ENCODE measurements around the gene SPINK9.

The SPINK9 gene

DNA sequence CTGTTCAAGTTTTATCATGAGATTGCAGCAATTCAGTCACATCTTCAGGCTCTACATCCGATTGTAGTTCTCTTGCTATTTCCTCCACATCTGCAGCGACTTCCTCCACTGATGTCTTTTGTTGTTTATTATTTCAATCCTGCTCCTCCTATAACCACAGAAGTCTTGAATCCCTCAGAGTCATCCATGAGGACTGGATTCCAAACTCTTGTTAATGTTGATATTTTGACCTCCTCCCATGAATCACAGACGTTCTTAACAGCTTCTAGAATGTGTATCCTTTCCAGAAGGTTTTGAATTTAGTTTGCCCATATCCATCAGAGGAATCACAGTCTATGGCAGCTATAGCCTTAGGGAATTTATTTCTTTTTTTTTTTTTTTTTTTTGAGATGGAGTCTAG is 52.0 kb downstream of the SPINK9 start:
- Histone ChIP-seq H3K9ac (no peak overlapping the region), H3K36me3 (ENCODE audit: control insufficient read depth, insufficient read depth, low read length) (no peaks in the 10 kb centered on the region), H3K27me3 (ENCODE audit: control insufficient read depth, insufficient read depth, low read length) (no peaks in the 10 kb centered on the region), H3K79me2 (peaks cover 51% of the 10 kb centered on the region), H3K4me2 (ENCODE audit: low read length) (no peak overlapping the region), H3K9me3 (ENCODE audit: control insufficient read depth, low read length) (no peaks in the 10 kb centered on the region), H3K27ac (no peak overlapping the region), H2AFZ (no peak overlapping the region), H3K4me1 (peaks cover 3% of the 10 kb centered on the region), H3K4me3 (ENCODE audit: low read depth, low read length) (no peak overlapping the region)
- no peak for TF ChIP-seq CTCF (IDR thresholded peaks at IDR 0.05)

- H3K4me1 ChIP-seq, result no peaks in the 10 kb centered on the region
- H3K36me3 ChIP-seq (ENCODE audit: control insufficient read depth, insufficient read depth, low read length), result no peaks in the 10 kb centered on the region
Observed at GRCh38 chr5:148388696-148389095, 53.3 kb downstream of the SPINK9 start.

More at GRCh38 chr5:148388696-148389095, 53.3 kb downstream of the SPINK9 start:
- peaks cover 53% of the 10 kb centered on the region for H3K79me2 ChIP-seq
- H3K9me3 ChIP-seq (ENCODE audit: control insufficient read depth, low read length), result no peaks in the 10 kb centered on the region
- H3K27ac ChIP-seq, result no peak overlapping the region
- H3K27me3 ChIP-seq (ENCODE audit: control insufficient read depth, insufficient read depth, low read length), result no peaks in the 10 kb centered on the region
- TF ChIP-seq CTCF (IDR thresholded peaks at IDR 0.05), result no peak
- H2AFZ ChIP-seq, result no peak overlapping the region
- H3K9ac ChIP-seq, result no peak overlapping the region
- H3K4me2 ChIP-seq (ENCODE audit: low read length), result no peak overlapping the region
- no peak overlapping the region for H3K4me3 ChIP-seq (ENCODE audit: low read depth, low read length)

Data from parathyroid adenoma (tissue), 2 donors.